ENCODE measurements around the gene ADCK1.
A peak's percentile ranks its signal among the peaks of the same experiment; 100 is the strongest.
"Not testable (repeated sequence)": the region's sequence is repeated elsewhere in the genome, so short reads cannot be mapped to it uniquely, and the experiment has no call there.

The ADCK1 gene

GRCh38 chr14:77902811-77903210 lies 102.9 kb downstream of the ADCK1 start:
- DNase-seq (ENCODE audit: low read depth) = no peak

GRCh38 chr14:77903221-77903620 lies 103.3 kb downstream of the ADCK1 start:
- DNase-seq (ENCODE audit: low read depth) = peak; percentile 2

DNA sequence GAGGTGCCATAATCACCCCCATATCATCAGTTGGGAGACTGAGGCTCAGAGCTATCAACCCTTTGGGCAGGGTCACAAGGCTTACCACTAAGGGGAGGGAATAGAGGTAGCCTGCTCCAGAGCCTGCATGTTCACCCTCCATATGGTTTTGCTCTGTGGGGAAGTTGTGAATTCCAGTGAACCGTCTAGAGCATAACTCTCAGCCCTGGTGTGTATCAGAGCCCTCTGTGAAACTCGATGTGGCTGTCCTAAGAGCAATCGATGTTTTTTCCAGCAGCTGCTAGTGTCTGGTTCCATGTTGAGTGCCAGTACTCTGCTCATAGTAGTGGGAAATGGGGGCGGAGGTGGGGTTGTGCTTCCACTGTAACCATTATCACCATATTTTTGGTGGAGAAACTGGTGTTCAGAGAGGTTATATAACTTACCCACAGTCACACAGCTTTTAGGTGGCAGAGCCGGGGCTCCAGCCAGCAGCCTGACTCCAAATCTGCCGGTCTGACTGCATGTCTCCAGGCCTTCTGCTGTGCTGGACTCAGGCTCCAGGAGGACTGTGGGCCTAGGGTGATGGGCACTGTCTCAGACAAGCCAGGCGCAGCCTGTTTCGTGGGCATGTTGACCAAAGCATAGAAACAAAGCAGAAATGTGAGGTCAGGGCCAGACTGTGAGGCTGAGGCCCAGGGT lies 104.2 kb downstream of the ADCK1 start:
- DNase-seq (ENCODE audit: low read depth) = no peak

DNA sequence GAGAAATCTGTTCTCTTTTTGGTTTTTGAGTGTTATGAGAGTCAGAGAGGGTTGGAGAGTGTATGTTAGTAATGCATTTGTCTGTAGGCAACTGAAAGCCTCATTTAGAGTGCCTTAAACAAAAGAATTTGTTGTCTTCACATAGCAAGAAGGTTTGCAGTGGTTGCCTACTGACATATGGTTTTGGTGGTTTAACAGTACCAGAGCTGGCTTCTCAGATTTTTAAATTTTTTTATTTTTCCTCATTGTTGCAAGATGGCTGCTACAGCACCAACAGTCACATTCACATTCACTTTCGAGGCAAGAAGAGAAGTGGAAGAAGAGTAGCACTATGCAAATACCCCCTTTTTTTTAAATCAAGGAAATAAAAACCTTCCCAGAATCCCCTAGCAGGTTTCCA lies 106.5 kb downstream of the ADCK1 start:
- no peak for DNase-seq (ENCODE audit: low read depth)

DNA sequence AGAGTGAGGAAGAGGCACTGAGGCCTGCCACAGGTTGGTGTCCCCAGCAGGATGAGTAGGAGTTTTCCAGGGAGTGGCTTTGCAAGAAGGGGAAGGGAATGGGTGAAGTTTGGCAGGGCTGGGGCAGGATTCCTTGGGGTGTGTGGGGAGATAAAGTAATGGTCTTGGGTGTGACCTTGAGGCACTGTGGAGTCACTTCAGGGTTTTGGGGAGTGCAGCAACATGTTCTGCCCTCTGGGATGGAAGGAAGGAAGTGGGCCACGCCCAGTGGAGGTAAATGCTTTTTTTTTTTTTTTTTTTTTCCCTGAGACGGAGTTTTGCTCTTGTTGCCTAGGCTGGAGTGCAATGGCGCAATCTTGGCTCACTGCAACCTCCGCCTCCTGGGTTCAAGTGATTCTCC lies 108.9 kb downstream of the ADCK1 start:
- DNase-seq (ENCODE audit: low read depth) = no peak

DNA sequence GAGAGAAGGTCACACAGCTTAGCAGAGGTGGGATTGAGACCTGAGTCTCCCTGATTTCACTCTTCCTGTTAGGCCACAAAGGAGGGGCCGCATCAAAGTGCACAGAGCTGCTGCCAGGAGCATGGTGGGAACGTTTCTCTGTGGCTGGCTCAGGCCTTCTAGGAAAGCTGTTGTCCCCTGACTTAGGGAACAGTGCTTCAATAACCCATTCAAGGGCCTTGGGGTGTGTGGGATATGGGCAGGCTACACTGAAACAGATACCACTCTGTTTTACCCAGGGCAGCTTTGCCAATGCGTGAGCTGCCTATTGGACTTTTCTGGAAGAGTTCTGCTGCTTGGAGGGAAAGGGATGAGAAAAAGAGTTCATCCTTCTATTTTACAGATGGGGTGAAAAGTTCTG lies 110.0 kb downstream of the ADCK1 start:
- no peak for DNase-seq (ENCODE audit: low read depth)

GRCh38 chr14:77910506-77910905 lies 110.6 kb downstream of the ADCK1 start:
- no peak for DNase-seq (ENCODE audit: low read depth)

DNA sequence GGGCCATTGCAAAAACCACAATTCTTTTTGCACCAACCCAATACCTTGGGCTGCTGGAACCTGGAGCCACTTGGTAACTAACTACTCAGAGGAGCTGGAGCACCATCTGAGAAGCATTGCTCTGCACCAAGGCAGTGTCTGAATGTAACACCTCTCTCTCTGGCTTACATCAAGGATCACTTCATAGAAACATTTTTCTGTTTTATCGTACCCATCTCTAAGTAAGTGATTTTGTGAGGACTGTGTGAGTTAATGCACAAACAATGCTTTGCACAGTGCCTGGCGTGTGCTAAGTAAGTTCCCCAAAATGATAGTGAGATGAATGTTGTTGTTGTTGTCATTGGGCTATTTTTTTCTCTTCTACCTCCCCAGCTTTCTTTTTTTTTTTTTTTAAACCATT lies 111.4 kb downstream of the ADCK1 start:
- no peak for DNase-seq (ENCODE audit: low read depth)

- no peak for DNase-seq (ENCODE audit: low read depth)
Observed at GRCh38 chr14:77912754-77913556, 113.0 kb downstream of the ADCK1 start.

GRCh38 chr14:77914073-77914721 lies 114.3 kb downstream of the ADCK1 start:
- DNase-seq (ENCODE audit: low read depth) = no peak

- not testable (repeated sequence) for DNase-seq (ENCODE audit: low read depth)
Observed at GRCh38 chr14:77915390-77915789, 115.5 kb downstream of the ADCK1 start.

DNA sequence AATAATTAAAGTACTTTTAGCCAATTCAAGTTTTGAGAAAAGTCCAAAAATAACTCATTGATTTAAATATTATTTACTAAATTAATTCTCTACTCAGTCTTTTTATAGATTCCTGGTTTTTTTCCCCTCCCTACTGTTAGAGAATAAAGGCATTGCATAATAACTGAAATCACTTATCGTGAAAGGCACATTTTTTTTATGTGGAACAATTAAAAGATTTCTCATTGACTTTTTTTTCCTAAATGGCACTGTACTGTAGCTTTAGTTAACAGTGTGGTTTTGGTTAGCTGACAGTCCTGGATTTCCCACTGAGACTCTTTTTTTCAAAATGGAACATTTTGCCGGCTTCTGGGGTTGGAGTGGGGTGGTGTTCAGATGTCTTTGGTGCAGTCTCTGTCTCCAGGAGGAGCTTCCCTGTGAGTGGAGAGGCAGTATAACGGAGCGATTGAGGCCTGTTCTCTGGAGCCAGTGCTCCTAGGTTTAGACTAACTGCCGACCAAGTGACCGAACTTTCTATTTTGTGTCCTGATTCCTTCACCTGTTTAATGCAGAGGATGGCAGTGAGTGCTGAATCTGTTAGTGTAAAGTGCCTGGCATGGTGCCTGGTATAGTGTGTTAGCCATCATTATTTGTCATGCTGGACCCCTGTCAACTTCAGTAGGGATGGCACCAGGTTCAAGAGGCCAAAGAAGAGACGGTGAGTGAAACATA lies 117.7 kb downstream of the ADCK1 start:
- no peak for DNase-seq (ENCODE audit: low read depth)

GRCh38 chr14:77918448-77918847 lies 118.5 kb downstream of the ADCK1 start:
- DNase-seq (ENCODE audit: low read depth) = no peak

GRCh38 chr14:77920312-77920711 lies 120.4 kb downstream of the ADCK1 start:
- DNase-seq (ENCODE audit: low read depth) = no peak

DNA sequence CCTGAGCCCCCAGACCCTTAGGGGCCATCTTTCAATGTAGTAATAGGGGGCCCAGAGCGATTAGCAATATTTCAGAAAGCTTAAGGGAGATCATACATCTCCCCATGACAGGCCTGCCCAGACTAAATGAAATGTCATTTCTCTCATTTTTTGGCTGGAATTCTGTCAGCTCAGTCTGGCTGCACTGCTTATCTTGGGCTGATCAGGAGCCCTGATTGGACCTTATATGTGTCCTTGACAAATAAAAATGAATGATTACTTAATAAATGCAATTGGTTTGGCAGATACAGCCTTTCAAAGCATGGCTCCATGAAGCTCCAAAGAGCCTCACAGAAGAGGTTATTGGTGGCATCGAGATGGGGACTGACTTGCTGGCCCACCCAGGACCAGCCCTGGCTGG lies 121.9 kb downstream of the ADCK1 start:
- DNase-seq (ENCODE audit: low read depth) = no peak

- no peak for DNase-seq (ENCODE audit: low read depth)
Observed at GRCh38 chr14:77923131-77923936, 123.4 kb downstream of the ADCK1 start.

DNA sequence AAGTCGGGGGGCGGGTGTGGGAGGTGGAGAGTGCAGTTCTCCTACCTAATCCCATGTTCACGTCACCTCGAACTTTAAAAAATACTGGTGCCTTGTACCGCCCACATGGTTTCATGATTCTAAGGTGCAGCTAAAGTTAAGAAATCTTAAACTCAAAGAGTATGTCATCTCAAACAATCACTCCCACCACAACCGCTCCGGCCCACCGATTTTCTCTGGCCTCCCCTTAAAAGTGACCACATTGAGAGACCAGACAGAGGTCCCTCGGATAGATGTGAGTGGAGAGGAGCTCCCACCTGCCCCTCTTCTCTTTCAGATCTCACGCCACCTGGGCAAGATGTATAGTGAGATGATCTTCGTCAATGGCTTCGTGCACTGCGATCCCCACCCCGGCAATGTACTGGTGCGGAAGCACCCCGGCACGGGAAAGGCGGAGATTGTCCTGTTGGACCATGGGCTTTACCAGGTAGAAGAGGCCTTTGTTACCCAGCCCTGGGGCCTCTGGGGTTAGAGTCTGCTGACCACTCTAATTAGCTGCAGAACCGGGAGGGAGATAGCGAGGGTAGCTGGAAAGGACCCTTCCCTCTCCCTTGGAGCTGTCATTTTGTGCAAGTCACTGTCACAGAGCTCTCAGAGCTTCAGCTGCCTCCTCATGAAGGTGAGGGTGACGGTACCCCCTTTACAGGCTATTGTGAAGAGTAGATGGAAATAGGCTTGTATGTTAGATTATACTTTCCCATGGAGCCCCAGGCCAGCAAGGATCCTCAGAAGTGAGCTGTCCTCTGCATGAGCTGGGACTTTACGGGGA lies 124.4 kb downstream of the ADCK1 start:
- no peak for DNase-seq (ENCODE audit: low read depth)

DNA sequence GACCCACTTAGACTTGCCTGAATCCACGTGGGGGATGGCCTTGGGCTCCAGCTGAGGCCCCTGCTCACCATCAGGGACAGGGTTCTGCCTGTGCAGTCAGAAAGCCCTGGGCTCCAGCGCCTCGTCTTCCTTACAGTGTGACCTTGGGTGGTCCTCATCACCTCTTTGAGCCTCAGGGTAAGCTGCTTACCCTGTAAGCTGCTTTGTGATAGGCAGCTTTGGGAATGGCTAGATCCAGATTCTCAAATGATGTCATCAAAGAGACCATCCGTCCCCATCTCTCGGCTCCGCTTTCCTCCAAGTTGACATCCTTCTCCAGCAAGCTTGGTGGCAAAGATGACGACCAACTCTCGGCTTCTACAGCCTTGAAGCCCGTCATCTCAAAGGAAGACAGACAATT lies 127.0 kb downstream of the ADCK1 start:
- DNase-seq (ENCODE audit: low read depth) = no peak

- DNase-seq (ENCODE audit: low read depth) = no peak
Observed at GRCh38 chr14:77931441-77931840, 131.5 kb downstream of the ADCK1 start.

DNA sequence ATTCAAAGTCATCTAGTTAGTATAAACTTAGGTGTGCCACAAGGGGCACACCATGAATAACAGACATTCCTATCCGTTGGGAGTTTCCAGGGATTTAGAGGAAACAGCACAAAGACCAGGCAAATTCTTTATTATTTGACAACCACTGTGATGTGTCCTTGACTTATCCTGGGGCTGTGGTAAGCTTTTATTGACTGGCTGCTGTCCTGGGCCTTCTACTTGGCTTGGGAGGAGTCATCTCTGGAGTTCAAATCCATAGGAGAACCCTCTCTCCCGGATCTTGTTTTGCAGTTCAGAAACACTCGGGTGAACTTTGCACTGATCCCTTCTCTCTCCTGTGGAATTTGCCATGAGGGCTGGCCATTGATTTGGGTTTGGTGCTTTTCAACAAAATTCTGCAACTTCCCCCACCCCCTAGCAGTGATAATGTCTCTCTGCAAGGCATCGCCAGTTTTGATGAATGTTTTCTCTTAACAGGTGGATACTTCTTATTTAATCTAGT lies 136.3 kb downstream of the ADCK1 start:
- DNase-seq (ENCODE audit: low read depth) = no peak

DNA sequence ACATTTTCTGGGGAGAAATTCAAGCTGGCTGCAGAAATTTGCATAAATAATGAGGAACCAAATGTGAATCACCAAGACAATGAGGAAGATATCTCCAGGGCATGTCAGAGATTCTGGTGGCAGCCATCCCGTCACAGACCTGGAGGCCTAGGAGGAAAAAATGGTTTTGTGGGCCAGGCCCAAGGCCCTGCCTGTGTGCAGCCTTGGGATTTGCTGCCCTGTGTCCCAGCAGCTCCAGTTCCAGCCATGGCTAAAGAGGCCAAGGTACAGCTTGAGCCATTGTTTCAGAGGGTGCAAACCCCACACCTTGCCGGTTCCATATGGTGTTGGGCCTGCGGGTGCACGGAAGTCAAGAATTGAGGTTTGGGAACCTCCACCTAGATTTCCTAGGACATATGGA lies 147.5 kb downstream of the ADCK1 start:
- DNase-seq (ENCODE audit: low read depth) = no peak

Data from non-pigmented ciliary epithelial cell (primary cell).